Ishikawa (cell line): ENCODE measurements around the gene ABL1.

Experiments
- CEBPB ChIP-seq: IDR thresholded peaks from 2 replicates; pipeline ENCODE4 v1.6.1; 2012
- CREB1 ChIP-seq: IDR thresholded peaks from 2 replicates; pipeline ENCODE4 v1.6.1; 2012; ENCODE audit warnings: low read depth
- EP300 ChIP-seq: IDR thresholded peaks from 2 replicates; pipeline ENCODE4 v1.6.1; 2012; ENCODE audit warnings: borderline replicate concordance
- FOXM1 ChIP-seq: IDR thresholded peaks from 2 replicates; pipeline ENCODE4 v1.6.1; 2012; ENCODE audit warnings: low read depth, borderline replicate concordance
- MAX ChIP-seq: IDR thresholded peaks from 2 replicates; pipeline ENCODE4 v1.6.1; 2012
- RAD21 ChIP-seq: IDR thresholded peaks from 2 replicates; pipeline ENCODE4 v1.6.1; 2012; ENCODE audit warnings: low read depth
- TAF1 ChIP-seq: IDR thresholded peaks from 2 replicates; pipeline ENCODE4 v1.6.1; 2012; ENCODE audit warnings: low read depth, mild to moderate bottlenecking
- TCF12 ChIP-seq: IDR thresholded peaks from 2 replicates; pipeline ENCODE4 v1.6.1; 2012; ENCODE audit warnings: low read depth
- YY1 ChIP-seq: IDR thresholded peaks from 2 replicates; pipeline ENCODE4 v1.6.1; 2012; ENCODE audit warnings: low read depth
- TF ChIP-seq, protein P1 (sequence below): IDR thresholded peaks from 2 replicates; pipeline ENCODE4 v1.6.1; 2012; ENCODE audit warnings: low read depth, mild to moderate bottlenecking

GRCh38 chr9:130831077-130831476, 4.0 kb upstream of the ABL1 start:
- TF ChIP-seq, protein P1, sequence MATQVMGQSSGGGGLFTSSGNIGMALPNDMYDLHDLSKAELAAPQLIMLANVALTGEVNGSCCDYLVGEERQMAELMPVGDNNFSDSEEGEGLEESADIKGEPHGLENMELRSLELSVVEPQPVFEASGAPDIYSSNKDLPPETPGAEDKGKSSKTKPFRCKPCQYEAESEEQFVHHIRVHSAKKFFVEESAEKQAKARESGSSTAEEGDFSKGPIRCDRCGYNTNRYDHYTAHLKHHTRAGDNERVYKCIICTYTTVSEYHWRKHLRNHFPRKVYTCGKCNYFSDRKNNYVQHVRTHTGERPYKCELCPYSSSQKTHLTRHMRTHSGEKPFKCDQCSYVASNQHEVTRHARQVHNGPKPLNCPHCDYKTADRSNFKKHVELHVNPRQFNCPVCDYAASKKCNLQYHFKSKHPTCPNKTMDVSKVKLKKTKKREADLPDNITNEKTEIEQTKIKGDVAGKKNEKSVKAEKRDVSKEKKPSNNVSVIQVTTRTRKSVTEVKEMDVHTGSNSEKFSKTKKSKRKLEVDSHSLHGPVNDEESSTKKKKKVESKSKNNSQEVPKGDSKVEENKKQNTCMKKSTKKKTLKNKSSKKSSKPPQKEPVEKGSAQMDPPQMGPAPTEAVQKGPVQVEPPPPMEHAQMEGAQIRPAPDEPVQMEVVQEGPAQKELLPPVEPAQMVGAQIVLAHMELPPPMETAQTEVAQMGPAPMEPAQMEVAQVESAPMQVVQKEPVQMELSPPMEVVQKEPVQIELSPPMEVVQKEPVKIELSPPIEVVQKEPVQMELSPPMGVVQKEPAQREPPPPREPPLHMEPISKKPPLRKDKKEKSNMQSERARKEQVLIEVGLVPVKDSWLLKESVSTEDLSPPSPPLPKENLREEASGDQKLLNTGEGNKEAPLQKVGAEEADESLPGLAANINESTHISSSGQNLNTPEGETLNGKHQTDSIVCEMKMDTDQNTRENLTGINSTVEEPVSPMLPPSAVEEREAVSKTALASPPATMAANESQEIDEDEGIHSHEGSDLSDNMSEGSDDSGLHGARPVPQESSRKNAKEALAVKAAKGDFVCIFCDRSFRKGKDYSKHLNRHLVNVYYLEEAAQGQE: no peak
- TF ChIP-seq EP300 (no peak), TCF12 (no peak), MAX (no peak), YY1 (no peak), CEBPB (no peak), TAF1 (no peak), CREB1 (no peak), FOXM1 (no peak), RAD21 (no peak)
